ENCODE results near the gene CHST8.

The CHST8 gene

GRCh38 chr19:33737681-33738371 is 116.1 kb downstream of the CHST8 start:
- DNase-seq (ENCODE audit: low spot score): no peak

DNA sequence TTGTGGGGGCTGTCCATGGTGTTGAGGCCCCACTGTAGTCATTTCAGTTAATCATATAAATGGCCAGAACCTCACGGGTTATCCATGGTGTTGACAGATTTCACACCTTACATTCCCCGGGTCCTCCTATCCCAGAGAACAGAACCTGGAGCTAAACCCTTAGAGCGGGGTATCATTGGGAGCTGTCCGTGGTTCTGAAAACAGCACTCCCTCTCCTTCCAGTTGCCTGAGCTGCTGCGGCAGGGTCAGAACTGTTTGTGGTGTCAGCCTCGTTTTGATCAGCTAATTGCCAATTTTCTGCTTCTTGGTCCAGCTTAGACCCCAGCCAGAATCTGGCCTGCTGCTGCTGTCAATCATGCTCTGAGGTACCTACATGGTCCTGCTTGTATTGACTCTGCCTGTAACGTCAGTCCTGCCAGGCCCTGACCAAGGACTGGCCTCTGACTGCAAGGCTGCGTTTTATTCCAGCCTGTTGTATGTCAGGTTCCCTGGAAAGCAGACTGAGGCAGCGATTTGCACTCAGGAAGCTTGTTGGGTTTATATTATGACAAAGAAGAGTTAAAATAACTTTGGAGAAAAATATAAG is 119.2 kb downstream of the CHST8 start:
- no peak for DNase-seq (ENCODE audit: low spot score)

DNA sequence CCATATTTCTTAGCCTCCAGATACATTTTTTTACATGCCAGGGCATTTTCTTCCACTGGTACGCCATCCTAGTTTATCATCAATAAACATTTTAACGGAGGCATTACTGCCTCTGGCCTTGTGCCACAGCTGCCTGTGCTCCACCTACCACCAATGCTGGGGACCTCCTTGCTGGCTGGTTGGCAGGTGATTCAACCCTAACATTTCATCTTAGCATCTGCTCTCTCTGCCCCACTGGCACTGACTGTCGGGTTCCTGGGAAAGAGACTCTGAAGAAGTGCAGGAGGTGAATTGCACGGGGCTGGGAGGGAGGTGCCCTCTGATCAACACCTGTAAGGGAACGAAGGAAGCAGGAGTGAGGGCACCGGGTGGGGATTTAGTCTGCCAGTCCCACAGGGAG is 123.5 kb downstream of the CHST8 start:
- no peak for DNase-seq (ENCODE audit: low spot score)

- no peak for DNase-seq (ENCODE audit: low spot score)
These were observed 124.4 kb downstream of the CHST8 start for GRCh38 chr19:33746159-33746558.

DNA sequence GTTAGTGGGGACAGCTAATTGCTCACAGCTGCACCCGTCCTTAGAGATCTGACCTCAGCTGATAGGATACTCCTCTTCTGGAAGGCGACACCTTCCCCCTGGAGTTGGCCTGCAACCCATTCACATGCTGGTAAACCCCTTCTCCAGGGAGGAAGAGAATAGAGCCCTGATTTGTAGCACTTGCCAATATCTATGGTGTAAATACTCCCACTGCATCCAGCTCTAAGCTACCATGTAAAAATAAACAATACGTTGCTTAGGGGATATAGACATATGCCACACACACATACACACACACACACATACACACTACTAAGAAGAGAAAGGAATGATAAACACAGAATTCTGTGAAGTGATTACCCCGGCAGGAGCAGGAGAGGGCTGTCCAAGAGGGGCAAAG is 125.5 kb downstream of the CHST8 start:
- no peak for DNase-seq (ENCODE audit: low spot score)

GRCh38 chr19:33748231-33748630 is 126.5 kb downstream of the CHST8 start:
- DNase-seq (ENCODE audit: low spot score): no peak

GRCh38 chr19:33749016-33749415 is 127.3 kb downstream of the CHST8 start:
- no peak for DNase-seq (ENCODE audit: low spot score)

DNA sequence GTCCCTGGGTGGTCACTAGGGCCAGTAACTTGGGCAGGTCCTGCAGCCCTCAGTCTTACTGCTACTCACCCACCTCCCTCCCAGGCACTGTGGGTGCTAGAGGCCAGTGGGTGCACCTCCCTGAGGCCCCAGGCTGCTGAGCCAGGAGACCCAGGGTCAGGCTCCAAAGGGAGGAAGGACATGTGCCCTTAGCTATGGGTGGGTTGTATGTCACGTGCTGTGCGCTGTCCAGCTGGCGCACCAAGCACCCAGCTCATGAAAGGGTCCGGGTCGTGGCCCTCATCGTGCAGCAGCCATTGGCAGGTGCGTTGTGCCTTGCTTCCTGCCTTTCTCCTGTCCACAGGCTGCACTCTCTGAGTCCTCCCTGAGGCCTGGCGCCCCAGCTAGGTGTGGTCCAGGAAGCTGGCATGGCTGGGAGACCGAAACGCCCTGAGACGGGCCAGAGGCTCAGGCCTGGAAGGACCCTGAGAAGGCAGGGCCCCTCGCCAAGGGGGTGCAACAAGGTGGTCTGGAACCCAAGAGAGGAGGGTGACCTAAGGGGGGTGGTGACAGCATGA is 127.9 kb downstream of the CHST8 start:
- DNase-seq (ENCODE audit: low spot score): no peak

- no peak for DNase-seq (ENCODE audit: low spot score)
These were observed 129.1 kb downstream of the CHST8 start for GRCh38 chr19:33750587-33751435.

- DNase-seq (ENCODE audit: low spot score): no peak
These were observed 129.7 kb downstream of the CHST8 start for GRCh38 chr19:33751436-33751770.

GRCh38 chr19:33752018-33752800 is 130.5 kb downstream of the CHST8 start:
- DNase-seq (ENCODE audit: low spot score): no peak

DNA sequence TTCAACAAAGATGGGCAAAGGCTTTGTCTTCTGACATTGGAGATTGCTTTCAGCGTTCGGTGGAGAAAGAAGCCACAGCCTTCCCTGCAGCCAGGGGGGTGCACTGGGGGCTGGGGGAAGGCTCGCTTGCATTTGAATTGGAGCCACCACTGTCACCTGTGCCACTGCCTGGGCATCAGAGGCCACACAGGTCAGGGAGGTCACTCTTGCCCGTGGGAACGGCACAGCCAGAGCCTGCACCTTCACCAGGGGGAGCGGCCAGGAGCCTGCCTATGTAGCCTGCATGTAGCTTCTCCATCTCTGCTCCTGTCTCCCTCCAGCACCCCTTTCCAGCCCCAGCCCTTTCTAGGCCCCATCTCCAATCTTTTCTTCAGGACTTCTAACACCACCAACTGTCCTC is 131.2 kb downstream of the CHST8 start:
- no peak for DNase-seq (ENCODE audit: low spot score)

DNA sequence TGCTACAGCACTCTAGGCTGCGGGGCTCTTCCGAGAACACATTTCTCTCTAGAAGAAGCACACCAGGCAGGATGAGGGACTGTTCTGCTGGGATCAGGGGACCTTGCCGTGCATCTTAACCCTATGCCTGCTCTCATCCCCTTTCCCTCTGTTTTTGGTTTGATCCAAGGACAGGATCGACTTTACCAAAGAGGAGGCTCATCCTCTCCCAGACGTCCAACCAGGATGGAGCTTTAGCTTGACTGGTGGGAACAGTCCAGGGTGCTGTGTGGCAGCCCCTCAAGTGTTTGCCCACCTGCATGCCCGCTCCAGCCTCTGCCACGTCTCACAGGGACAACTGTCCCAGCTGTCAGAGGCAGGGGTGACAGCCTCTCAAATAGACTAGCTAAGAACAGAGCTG is 132.6 kb downstream of the CHST8 start:
- DNase-seq (ENCODE audit: low spot score): no peak

DNA sequence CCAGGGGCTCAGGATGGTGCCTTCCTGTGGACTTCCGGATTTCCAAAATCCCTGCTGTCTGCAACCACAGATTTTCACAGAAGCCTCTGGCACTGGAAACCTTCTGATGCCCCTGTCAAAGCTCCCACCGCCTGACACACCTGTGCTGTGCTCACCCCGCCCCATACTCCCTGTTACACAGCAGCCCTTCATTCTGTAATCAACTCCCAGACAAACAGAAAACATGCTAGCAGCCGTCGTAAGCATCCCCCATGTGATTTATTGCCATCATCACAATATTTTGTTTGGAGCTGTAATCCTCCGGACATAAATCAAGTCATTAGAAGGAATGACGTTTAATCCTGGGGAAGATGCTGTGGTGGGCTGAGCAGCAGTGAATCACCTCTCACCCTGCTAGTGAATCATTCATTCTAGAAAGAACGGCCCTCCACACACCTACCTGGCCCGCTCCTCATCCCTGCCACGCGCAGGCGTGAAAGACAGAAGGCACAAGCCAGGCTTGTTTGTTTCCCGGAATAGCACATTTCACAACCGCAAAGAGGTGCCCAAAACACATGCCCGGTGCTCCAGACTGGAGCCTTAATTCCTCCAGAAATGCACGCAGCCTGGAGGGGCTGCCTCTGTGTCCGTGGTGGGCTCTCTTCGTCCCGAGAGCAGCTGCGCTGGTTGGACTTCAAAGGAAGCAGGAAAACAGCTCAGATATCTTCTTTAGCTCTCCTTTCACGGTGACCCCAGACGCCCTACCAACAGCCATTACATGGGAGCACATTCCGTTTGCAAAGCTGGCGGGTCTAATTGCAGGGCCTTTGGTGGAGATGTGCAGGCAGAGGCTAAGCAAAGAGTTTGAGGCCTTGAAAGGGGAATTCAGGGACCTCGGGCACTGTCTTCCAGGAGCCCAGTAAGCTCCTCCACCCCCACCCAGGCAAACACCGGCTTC is 133.6 kb downstream of the CHST8 start:
- DNase-seq (ENCODE audit: low spot score): no peak

- DNase-seq (ENCODE audit: low spot score): no peak
These were observed 134.4 kb downstream of the CHST8 start for GRCh38 chr19:33756177-33756576.

- DNase-seq (ENCODE audit: low spot score): no peak
These were observed 136.8 kb downstream of the CHST8 start for GRCh38 chr19:33758541-33759013.

- no peak for DNase-seq (ENCODE audit: low spot score)
These were observed 137.6 kb downstream of the CHST8 start for GRCh38 chr19:33759356-33759755.

DNA sequence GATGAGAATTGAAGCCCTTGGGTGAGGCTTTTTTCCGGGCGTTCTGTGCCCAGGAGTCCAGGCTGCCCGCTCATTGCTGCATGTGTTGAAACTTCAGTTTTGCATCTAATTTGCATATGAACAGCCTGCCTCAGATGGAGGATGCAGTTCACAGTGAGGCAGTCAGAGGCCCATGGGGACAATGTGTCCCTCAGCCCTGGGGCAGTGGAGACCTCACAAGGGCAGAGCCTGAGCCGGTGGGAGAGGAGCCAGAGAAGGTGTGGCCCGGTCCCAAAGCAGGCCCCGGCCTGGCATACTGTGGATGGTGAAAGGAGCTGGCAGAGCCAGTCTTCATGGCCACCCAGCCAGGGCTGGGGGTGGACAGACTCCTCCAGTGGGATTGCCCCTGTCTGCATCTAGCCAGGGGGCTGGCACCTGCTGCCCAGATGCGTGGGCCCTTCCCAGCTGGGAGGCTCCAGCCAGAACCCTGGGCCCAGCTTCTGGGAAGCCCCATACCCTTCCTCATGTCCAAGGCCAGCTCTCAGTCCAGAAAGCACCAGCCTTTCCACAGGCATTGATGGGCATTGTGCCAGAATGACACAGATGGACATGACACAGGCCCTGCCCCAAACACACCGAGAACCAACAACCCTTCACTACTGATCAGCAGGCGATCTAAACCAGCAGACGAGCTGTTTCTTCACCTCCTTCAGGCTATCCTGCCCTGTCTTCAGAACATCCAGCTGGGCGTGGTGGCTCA is 142.0 kb downstream of the CHST8 start:
- DNase-seq (ENCODE audit: low spot score): no peak

DNA sequence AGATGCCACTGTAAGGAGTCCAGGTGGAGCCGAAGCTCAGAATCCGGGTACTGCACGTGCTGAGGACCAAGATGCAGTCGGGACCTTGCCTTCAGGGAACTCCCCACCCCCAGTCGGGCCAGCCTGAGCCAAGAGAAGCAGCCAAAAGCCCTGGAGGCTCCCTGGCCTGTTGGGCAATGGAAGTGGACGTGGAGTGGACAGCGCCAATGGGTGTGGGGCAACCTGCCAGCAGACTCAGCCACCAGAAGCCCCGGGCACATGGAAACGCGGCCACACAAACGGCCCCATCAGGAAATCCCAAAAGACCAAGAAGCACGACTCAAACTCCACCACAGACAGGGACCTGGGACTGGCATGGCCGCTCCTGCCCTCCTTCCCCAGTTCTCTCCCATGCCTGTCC is 144.9 kb downstream of the CHST8 start:
- DNase-seq (ENCODE audit: low spot score): no peak

- DNase-seq (ENCODE audit: low spot score): no peak
These were observed 146.2 kb downstream of the CHST8 start for GRCh38 chr19:33767898-33768413.

Measured in left forelimb (tissue), 1 donor.